Measurements from ENCODE around the gene COLEC12. TPM values are rescaled to one million over a fixed set of nuclear protein-coding genes. Genes with fewer than 3 reads are reported as not detected.

Gene COLEC12
- total RNA-seq, 3 donors from 2014 or later, result 2.4 to 12.1 (median 4.7) TPM

- H3K4me3 ChIP-seq, result no peak overlapping the region
- ATAC-seq (no peak), DNase-seq (no peak)
- intact Hi-C loops (cut with DNase I, micrococcal nuclease), result loop anchor here in 1 of 2 donors (10.0 kb wide), 1 partner anchor 58 kb away; no protein-coding TSS in a partner anchor
- no peaks in the 10 kb centered on the region for H3K9me3 ChIP-seq
- no peaks in the 10 kb centered on the region for H3K36me3 ChIP-seq (ENCODE audit: low read depth)
- no peaks in the 10 kb centered on the region for H3K4me1 ChIP-seq (ENCODE audit: low read depth)
- no peak for TF ChIP-seq CTCF (IDR thresholded peaks at IDR 0.05)
These were observed 173.7 kb downstream of the COLEC12 start for GRCh38 chr18:326846-327245.

GRCh38 chr18:323253-323622, 177.3 kb downstream of the COLEC12 start:
- peak; percentile 44 for ATAC-seq
- TF ChIP-seq CTCF (IDR thresholded peaks at IDR 0.05), result no peak
- H3K4me1 ChIP-seq (ENCODE audit: low read depth), result no peaks in the 10 kb centered on the region
- H3K9me3 ChIP-seq, result no peaks in the 10 kb centered on the region
- no peak for DNase-seq
- H3K36me3 ChIP-seq (ENCODE audit: low read depth), result no peaks in the 10 kb centered on the region
- H3K4me3 ChIP-seq, result no peak overlapping the region
- intact Hi-C loops (cut with DNase I, micrococcal nuclease), result loop anchor here in 1 of 2 donors (10.0 kb wide), 1 partner anchor 62 kb away; no protein-coding TSS in a partner anchor

- Histone ChIP-seq H3K9me3 (no peaks in the 10 kb centered on the region), H3K36me3 (ENCODE audit: low read depth) (no peaks in the 10 kb centered on the region), H3K4me3 (no peak overlapping the region), H3K4me1 (ENCODE audit: low read depth) (no peaks in the 10 kb centered on the region)
- TF ChIP-seq CTCF (IDR thresholded peaks at IDR 0.05), result no peak
- intact Hi-C loops (cut with DNase I, micrococcal nuclease), result loop anchor here in 1 of 2 donors (10.0 kb wide), 1 partner anchor 63 kb away; no protein-coding TSS in a partner anchor
- ATAC-seq (no peak), DNase-seq (no peak)
These were observed 178.5 kb downstream of the COLEC12 start for GRCh38 chr18:321865-322467.

GRCh38 chr18:320155-320554, 180.3 kb downstream of the COLEC12 start:
- DNase-seq (no peak), ATAC-seq (no peak)
- H3K9me3 ChIP-seq, result no peaks in the 10 kb centered on the region
- H3K4me1 ChIP-seq (ENCODE audit: low read depth), result no peaks in the 10 kb centered on the region
- intact Hi-C loops (cut with DNase I, micrococcal nuclease), result loop anchor here in 1 of 2 donors (10.0 kb wide), 1 partner anchor 65 kb away; no protein-coding TSS in a partner anchor
- H3K36me3 ChIP-seq (ENCODE audit: low read depth), result no peaks in the 10 kb centered on the region
- no peak for TF ChIP-seq CTCF (IDR thresholded peaks at IDR 0.05)
- H3K4me3 ChIP-seq, result no peak overlapping the region

GRCh38 chr18:319720-320119, 180.8 kb downstream of the COLEC12 start:
- TF ChIP-seq CTCF (IDR thresholded peaks at IDR 0.05), result no peak
- intact Hi-C loops (cut with DNase I, micrococcal nuclease), result loop anchor here in 1 of 2 donors (10.0 kb wide), 1 partner anchor 65 kb away; no protein-coding TSS in a partner anchor
- Histone ChIP-seq H3K9me3 (no peaks in the 10 kb centered on the region), H3K4me3 (no peak overlapping the region), H3K36me3 (ENCODE audit: low read depth) (no peaks in the 10 kb centered on the region), H3K4me1 (ENCODE audit: low read depth) (no peaks in the 10 kb centered on the region)
- ATAC-seq (no peak), DNase-seq (no peak)
